Breast epithelium (tissue), 4 donors: ENCODE measurements around the gene COL23A1. TPM values are rescaled to one million over a fixed set of nuclear protein-coding genes. Genes with fewer than 3 reads are reported as not detected.

ENCODE experiments used
- DNase-seq, 2 donors: peaks; one replicate each; pipeline ENCODE4 v3.0.0-alpha.2; 2019; ENCODE audit warnings: low spot score in 2 of 2
- H3K27ac ChIP-seq, 2 donors: fragments of 200-600 bp; sonication (generic) in 1 of 2; one replicate each; pipeline ENCODE4 v1.5.1; 2016 to 2019; ENCODE audit warnings: mild to moderate bottlenecking in 1 of 2
- H3K27me3 ChIP-seq, 2 donors: fragments of 200-600 bp; sonication (generic) in 1 of 2; one replicate each; pipeline versions ENCODE4 v1.5.1 to v1.6.0; 2017 to 2019; ENCODE audit warnings: control low read depth in 1 of 2, mild to moderate bottlenecking in 1 of 2
- H3K36me3 ChIP-seq: fragments of 200-600 bp; one replicate; pipeline ENCODE4 v1.5.1; 2019
- H3K4me1 ChIP-seq, 2 donors: fragments of 200-600 bp; sonication (generic); one replicate each; pipeline ENCODE4 v1.5.1; 2016 to 2019; ENCODE audit warnings: control low read depth in 1 of 2
- H3K4me3 ChIP-seq, 3 donors: fragments of 200-600 bp; sonication (generic); 1 replicate in 2 of 3; 2 replicates in 1 of 3; pipeline ENCODE4 v1.5.1; 2016 to 2019; ENCODE audit warnings: mild to moderate bottlenecking in 3 of 3, moderate library complexity in 2 of 3
- H3K9me3 ChIP-seq, 2 donors: fragments of 200-600 bp; sonication (generic) in 1 of 2; one replicate each; pipeline ENCODE4 v1.5.1; 2016 to 2019; ENCODE audit warnings: control low read depth in 1 of 2
- CTCF ChIP-seq, 3 donors: fragments of 450-650 bp; IDR thresholded peaks; one replicate each; pipeline ENCODE4 v1.5.1; 2016 to 2017; ENCODE audit warnings: antibody characterized with exemption in 3 of 3, mild to moderate bottlenecking in 3 of 3, moderate library complexity in 3 of 3
- POLR2A ChIP-seq: fragments of 450-650 bp; IDR thresholded peaks from one replicate; pipeline ENCODE4 v1.6.1; 2016; ENCODE audit warnings: antibody characterized with exemption, mild to moderate bottlenecking, moderate library complexity
- POLR2AphosphoS5 ChIP-seq, 3 donors: sonication (generic); formaldehyde crosslinking; IDR thresholded peaks; one replicate each; pipeline ENCODE4 v1.6.1; 2017; ENCODE audit warnings: antibody characterized with exemption in 3 of 3
- intact Hi-C: fragments of 100-400 bp; cut with DNase I; formaldehyde crosslinking; loops from one replicate; pipeline ENCODE4 v1.15.1; 2023; ENCODE audit warnings: low total_unique reads
- total RNA-seq, 3 donors: library from RNA; depleted of rRNA; stranded (reverse); fragments of >200 nt; gene quantifications; one replicate each; pipeline ENCODE4 v1.1.0, GENCODE V29; 2016

Gene COL23A1
- total RNA-seq, 3 donors from 2014 or later: 0.32 to 3.3 (median 2.6) TPM

- Histone ChIP-seq H3K4me1 (no peaks in the 10 kb centered on the region), H3K36me3 (no peaks in the 10 kb centered on the region), H3K27me3 (peaks cover 0 to 8% of the 10 kb centered on the region in 2 donors), H3K9me3 (peaks cover 0 to 6% of the 10 kb centered on the region in 2 donors), H3K4me3 (no peak overlapping the region), H3K27ac (no peak overlapping the region)
- TF ChIP-seq POLR2A (no peak), POLR2AphosphoS5 (IDR thresholded peaks at IDR 0.05) (no peak), CTCF (IDR thresholded peaks at IDR 0.05) (no peak)
- DNase-seq: no peak
- intact Hi-C loops: no loop called here
Measured at GRCh38 chr5:178403351-178403750, 186.8 kb downstream of the COL23A1 start.

- TF ChIP-seq POLR2A (no peak), POLR2AphosphoS5 (IDR thresholded peaks at IDR 0.05) (no peak), CTCF (IDR thresholded peaks at IDR 0.05) (no peak)
- Histone ChIP-seq H3K4me1 (no peaks in the 10 kb centered on the region), H3K36me3 (no peaks in the 10 kb centered on the region), H3K4me3 (no peak overlapping the region), H3K27me3 (peaks cover 0 to 18% of the 10 kb centered on the region in 2 donors), H3K27ac (no peak overlapping the region), H3K9me3 (no peaks in the 10 kb centered on the region)
- intact Hi-C loops: no loop called here
- DNase-seq: no peak
Measured at GRCh38 chr5:178399701-178400095, 190.5 kb downstream of the COL23A1 start.

GRCh38 chr5:178398901-178399700, 191.1 kb downstream of the COL23A1 start:
- no peaks in the 10 kb centered on the region for H3K36me3 ChIP-seq
- no peak overlapping the region for H3K4me3 ChIP-seq
- intact Hi-C loops: no loop called here
- no peak for DNase-seq
- H3K4me1 ChIP-seq: no peaks in the 10 kb centered on the region
- H3K9me3 ChIP-seq: no peaks in the 10 kb centered on the region
- TF ChIP-seq POLR2AphosphoS5 (IDR thresholded peaks at IDR 0.05) (no peak), POLR2A (no peak), CTCF (IDR thresholded peaks at IDR 0.05) (no peak)
- no peak overlapping the region for H3K27ac ChIP-seq
- H3K27me3 ChIP-seq: peaks cover 0 to 20% of the 10 kb centered on the region in 2 donors

- peaks cover 0 to 27% of the 10 kb centered on the region in 2 donors for H3K27me3 ChIP-seq
- no peak for DNase-seq
- no peaks in the 10 kb centered on the region for H3K9me3 ChIP-seq
- H3K4me1 ChIP-seq: no peaks in the 10 kb centered on the region
- intact Hi-C loops: no loop called here
- no peak overlapping the region for H3K27ac ChIP-seq
- TF ChIP-seq POLR2AphosphoS5 (IDR thresholded peaks at IDR 0.05) (no peak), CTCF (IDR thresholded peaks at IDR 0.05) (no peak), POLR2A (no peak)
- H3K36me3 ChIP-seq: no peaks in the 10 kb centered on the region
- H3K4me3 ChIP-seq: no peak overlapping the region
Measured at GRCh38 chr5:178396796-178397720, 193.1 kb downstream of the COL23A1 start.

GRCh38 chr5:178394074-178394473, 196.1 kb downstream of the COL23A1 start:
- peaks cover 0 to 20% of the 10 kb centered on the region in 2 donors for H3K27me3 ChIP-seq
- no peaks in the 10 kb centered on the region for H3K9me3 ChIP-seq
- H3K36me3 ChIP-seq: no peaks in the 10 kb centered on the region
- intact Hi-C loops: no loop called here
- no peak overlapping the region for H3K27ac ChIP-seq
- no peak overlapping the region for H3K4me3 ChIP-seq
- H3K4me1 ChIP-seq: no peaks in the 10 kb centered on the region
- TF ChIP-seq POLR2AphosphoS5 (IDR thresholded peaks at IDR 0.05) (no peak), POLR2A (no peak), CTCF (IDR thresholded peaks at IDR 0.05) (no peak)
- no peak for DNase-seq
